Measurements from ENCODE around the gene CAPN7.

CAPN7 gene

DNA sequence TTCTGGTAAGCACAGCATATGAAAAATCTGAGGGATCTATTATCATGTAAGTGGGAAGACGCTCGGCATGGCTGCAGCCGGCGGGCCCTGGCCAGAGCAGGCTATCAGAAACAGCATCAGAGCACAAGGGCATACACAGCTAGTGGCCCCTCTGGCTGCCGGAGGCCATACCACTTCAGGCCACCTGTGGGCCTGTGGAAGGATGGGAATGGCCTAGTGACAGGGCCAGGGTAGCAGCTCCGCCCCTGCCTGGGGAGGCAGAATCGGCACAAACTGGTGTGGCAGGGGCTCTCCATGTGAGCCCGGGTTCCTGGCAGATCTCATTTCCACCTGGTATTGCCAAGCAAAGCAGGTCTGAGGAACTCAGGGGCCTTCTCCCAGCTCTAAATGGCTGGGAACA, 80.0 kb downstream of the CAPN7 start:
- no peaks in the 10 kb centered on the region for H3K27me3 ChIP-seq (ENCODE audit: insufficient read depth, low read depth, severe bottlenecking)
- no peaks in the 10 kb centered on the region for H3K9me3 ChIP-seq (ENCODE audit: severe bottlenecking)
- H3K4me3 ChIP-seq (ENCODE audit: low read depth, low read length): no peak overlapping the region
- peaks cover 10% of the 10 kb centered on the region for H3K36me3 ChIP-seq
- H3K27ac ChIP-seq: no peak overlapping the region
- DNase-seq: no peak
- no peak for TF ChIP-seq CTCF (IDR thresholded peaks at IDR 0.05; ENCODE audit: low read depth, low read length)

- peaks cover 14% of the 10 kb centered on the region for H3K36me3 ChIP-seq
- H3K9me3 ChIP-seq (ENCODE audit: severe bottlenecking): no peaks in the 10 kb centered on the region
- no peaks in the 10 kb centered on the region for H3K27me3 ChIP-seq (ENCODE audit: insufficient read depth, low read depth, severe bottlenecking)
- no peak for TF ChIP-seq CTCF (IDR thresholded peaks at IDR 0.05; ENCODE audit: low read depth, low read length)
- no peak overlapping the region for H3K4me3 ChIP-seq (ENCODE audit: low read depth, low read length)
- no peak overlapping the region for H3K27ac ChIP-seq
- DNase-seq: no peak
Measured at GRCh38 chr3:15287565-15288330, 81.7 kb downstream of the CAPN7 start.

DNA sequence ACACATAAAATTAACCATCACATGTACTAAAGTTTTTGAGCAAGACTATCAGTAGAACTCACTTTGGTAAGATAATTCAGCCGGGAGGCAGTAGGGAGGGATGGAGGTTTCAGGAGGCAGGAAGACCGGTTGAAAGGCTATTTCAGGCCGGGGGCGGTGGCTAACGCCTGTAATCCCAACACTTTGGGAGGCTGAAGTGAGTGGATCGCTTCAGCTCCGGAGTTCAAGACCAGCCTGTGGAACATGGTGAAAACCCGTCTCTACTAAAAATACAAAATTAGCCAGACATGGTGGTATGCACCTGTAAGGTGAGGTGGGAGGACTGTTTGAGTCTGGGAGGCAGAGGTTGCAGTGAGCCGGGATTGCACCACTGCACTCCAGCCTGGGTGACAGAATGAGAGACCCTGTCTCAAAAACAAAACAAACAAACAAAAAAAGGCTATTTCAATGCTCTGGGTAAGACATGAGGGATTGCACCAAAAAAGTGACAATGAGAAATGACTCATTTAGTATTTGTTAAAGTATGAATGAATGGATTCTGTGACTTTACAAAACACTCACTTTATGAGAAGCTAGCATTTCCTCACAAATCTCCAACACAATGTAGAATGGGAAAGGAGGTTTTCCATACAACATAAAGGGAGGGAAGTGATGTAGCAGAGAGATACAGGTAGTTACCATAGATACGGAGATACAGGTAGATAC, 82.4 kb downstream of the CAPN7 start:
- no peak for TF ChIP-seq CTCF (IDR thresholded peaks at IDR 0.05; ENCODE audit: low read depth, low read length)
- H3K9me3 ChIP-seq (ENCODE audit: severe bottlenecking): no peaks in the 10 kb centered on the region
- H3K4me3 ChIP-seq (ENCODE audit: low read depth, low read length): no peak overlapping the region
- DNase-seq: no peak
- no peak overlapping the region for H3K27ac ChIP-seq
- H3K36me3 ChIP-seq: peaks cover 18% of the 10 kb centered on the region
- H3K27me3 ChIP-seq (ENCODE audit: insufficient read depth, low read depth, severe bottlenecking): no peaks in the 10 kb centered on the region

DNA sequence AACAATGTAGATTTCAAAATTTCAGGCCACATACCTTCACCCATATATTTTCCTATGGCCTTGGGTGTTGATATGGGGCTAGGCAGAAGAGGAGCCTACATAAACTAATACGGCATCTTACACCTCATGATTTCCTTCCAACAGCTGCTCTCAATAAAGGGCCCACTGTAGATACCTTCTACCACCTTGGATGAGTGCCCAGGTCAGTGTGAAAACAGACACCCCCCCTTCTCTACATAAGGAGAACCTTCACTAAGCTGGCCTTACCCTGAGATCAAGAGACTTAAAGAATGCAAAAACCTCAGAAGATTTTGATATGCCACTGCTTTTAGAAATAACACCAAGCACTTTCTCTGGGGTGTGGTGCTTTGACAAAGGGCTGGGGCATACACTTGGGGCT, 83.6 kb downstream of the CAPN7 start:
- no peaks in the 10 kb centered on the region for H3K27me3 ChIP-seq (ENCODE audit: insufficient read depth, low read depth, severe bottlenecking)
- no peak overlapping the region for H3K27ac ChIP-seq
- H3K9me3 ChIP-seq (ENCODE audit: severe bottlenecking): no peaks in the 10 kb centered on the region
- TF ChIP-seq CTCF (IDR thresholded peaks at IDR 0.05; ENCODE audit: low read depth, low read length): no peak
- H3K36me3 ChIP-seq: peaks cover 19% of the 10 kb centered on the region
- DNase-seq: no peak
- no peak overlapping the region for H3K4me3 ChIP-seq (ENCODE audit: low read depth, low read length)

- Histone ChIP-seq H3K27me3 (ENCODE audit: insufficient read depth, low read depth, severe bottlenecking) (no peaks in the 10 kb centered on the region), H3K36me3 (peaks cover 24% of the 10 kb centered on the region), H3K9me3 (ENCODE audit: severe bottlenecking) (no peaks in the 10 kb centered on the region), H3K27ac (no peak overlapping the region), H3K4me3 (ENCODE audit: low read depth, low read length) (no peak overlapping the region)
- DNase-seq: no peak
- TF ChIP-seq CTCF (IDR thresholded peaks at IDR 0.05; ENCODE audit: low read depth, low read length): no peak
Measured at GRCh38 chr3:15290736-15291135, 84.7 kb downstream of the CAPN7 start.

Data from WERI-Rb-1 (cell line).